Measurements from ENCODE around the gene MX1. TPM values are rescaled to one million over a fixed set of nuclear protein-coding genes. Genes with fewer than 3 reads are reported as not detected.

The MX1 gene
- total RNA-seq, 2 experiments from 2014 or later: 23.9 to 24.7 TPM

- no peak for DNase-seq (ENCODE audit: low spot score)
- Histone ChIP-seq H3K36me3 (ENCODE audit: insufficient read depth, low read length) (no peaks in the 10 kb centered on the region), H3K27ac (ENCODE audit: low read depth, low read length, poor library complexity, severe bottlenecking) (no peak overlapping the region), H2AFZ (ENCODE audit: low read length) (no peak overlapping the region), H3K9me2 (ENCODE audit: insufficient read depth, low read length) (no peaks in the 10 kb centered on the region), H4K20me1 (ENCODE audit: insufficient read depth, low read length) (no peaks in the 10 kb centered on the region), H3K9me3 (ENCODE audit: low read length) (no peaks in the 10 kb centered on the region), H3K4me2 (ENCODE audit: low read length) (no peak overlapping the region), H3K4me1 (ENCODE audit: insufficient read depth, low read length, poor library complexity, severe bottlenecking) (no peaks in the 10 kb centered on the region), H3K79me2 (ENCODE audit: insufficient read depth, low read depth, low read length) (no peaks in the 10 kb centered on the region), H3K4me3 (ENCODE audit: low read depth, low read length, poor library complexity, severe bottlenecking) (no peak overlapping the region)
- CTCF ChIA-PET (ENCODE audit: unreplicated experiment): no interaction called here
- intact Hi-C loops (cut with micrococcal nuclease; ENCODE audit: unreplicated experiment): no loop called here
- POLR2A ChIA-PET: no interaction called here
- BruUV-seq (replicated peaks): no TSS peak
- TF ChIP-seq, protein P1, sequence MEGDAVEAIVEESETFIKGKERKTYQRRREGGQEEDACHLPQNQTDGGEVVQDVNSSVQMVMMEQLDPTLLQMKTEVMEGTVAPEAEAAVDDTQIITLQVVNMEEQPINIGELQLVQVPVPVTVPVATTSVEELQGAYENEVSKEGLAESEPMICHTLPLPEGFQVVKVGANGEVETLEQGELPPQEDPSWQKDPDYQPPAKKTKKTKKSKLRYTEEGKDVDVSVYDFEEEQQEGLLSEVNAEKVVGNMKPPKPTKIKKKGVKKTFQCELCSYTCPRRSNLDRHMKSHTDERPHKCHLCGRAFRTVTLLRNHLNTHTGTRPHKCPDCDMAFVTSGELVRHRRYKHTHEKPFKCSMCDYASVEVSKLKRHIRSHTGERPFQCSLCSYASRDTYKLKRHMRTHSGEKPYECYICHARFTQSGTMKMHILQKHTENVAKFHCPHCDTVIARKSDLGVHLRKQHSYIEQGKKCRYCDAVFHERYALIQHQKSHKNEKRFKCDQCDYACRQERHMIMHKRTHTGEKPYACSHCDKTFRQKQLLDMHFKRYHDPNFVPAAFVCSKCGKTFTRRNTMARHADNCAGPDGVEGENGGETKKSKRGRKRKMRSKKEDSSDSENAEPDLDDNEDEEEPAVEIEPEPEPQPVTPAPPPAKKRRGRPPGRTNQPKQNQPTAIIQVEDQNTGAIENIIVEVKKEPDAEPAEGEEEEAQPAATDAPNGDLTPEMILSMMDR (conservative IDR thresholded peaks at IDR 0.05; ENCODE audit: low read length): no peak
- TF ChIP-seq EZH2phosphoT487 (IDR thresholded peaks at IDR 0.05; ENCODE audit: borderline replicate concordance, low read depth, low read length): no peak
These were observed 22.7 kb upstream of the MX1 start for GRCh38 chr21:41403331-41403730.

DNA sequence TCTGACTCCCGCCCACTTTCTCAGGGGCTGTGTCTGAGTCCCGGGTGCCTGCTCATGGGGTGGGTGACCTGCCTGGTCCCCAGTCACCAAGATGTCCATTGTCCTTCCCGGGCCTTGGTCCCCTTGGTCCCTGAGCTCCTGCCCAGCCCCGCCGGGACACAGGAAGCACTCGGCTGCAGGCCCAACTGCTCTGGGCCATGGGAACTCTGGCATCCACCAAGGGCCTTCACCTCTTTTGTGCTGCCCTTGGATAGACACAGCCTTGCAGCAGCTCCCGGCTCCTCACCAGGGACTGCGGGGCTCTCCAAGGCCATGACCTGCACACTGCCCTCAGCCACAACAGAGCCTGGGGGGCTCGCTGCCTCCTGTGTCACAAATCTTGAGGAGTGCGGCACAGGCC, 22.1 kb upstream of the MX1 start:
- Histone ChIP-seq H3K79me2 (ENCODE audit: insufficient read depth, low read depth, low read length) (no peaks in the 10 kb centered on the region), H3K36me3 (ENCODE audit: insufficient read depth, low read length) (no peaks in the 10 kb centered on the region), H3K9me2 (ENCODE audit: insufficient read depth, low read length) (no peaks in the 10 kb centered on the region), H3K4me1 (ENCODE audit: insufficient read depth, low read length, poor library complexity, severe bottlenecking) (no peaks in the 10 kb centered on the region), H3K4me3 (ENCODE audit: low read depth, low read length, poor library complexity, severe bottlenecking) (no peak overlapping the region), H2AFZ (ENCODE audit: low read length) (no peak overlapping the region), H3K9me3 (ENCODE audit: low read length) (no peaks in the 10 kb centered on the region), H3K27ac (ENCODE audit: low read depth, low read length, poor library complexity, severe bottlenecking) (no peak overlapping the region), H3K4me2 (ENCODE audit: low read length) (no peak overlapping the region), H4K20me1 (ENCODE audit: insufficient read depth, low read length) (no peaks in the 10 kb centered on the region)
- POLR2A ChIA-PET: no interaction called here
- no peak for TF ChIP-seq EZH2phosphoT487 (IDR thresholded peaks at IDR 0.05; ENCODE audit: borderline replicate concordance, low read depth, low read length)
- intact Hi-C loops (cut with micrococcal nuclease; ENCODE audit: unreplicated experiment): no loop called here
- CTCF ChIA-PET (ENCODE audit: unreplicated experiment): no interaction called here
- no peak for DNase-seq (ENCODE audit: low spot score)
- no TSS peak for BruUV-seq (replicated peaks)

DNA sequence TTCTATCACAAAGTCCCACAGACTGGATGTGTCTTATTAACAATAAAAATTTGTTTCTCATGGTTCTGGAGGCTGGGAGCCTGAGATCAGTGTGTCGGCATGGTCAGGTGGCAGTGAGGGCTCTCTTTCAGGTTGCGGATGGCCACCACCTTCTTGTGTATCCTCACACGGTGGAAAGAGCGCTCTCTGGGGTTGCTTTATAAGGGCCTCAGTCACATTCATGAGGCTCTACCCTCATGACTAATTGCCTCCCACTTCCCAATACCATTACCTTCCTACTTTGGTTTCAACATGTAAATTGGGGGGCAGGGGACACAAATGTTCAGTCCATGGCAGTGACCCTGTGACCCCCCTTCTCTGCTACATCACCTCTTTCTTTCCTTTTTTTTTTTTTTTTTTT, 20.7 kb upstream of the MX1 start:
- CTCF ChIA-PET (ENCODE audit: unreplicated experiment): no interaction called here
- intact Hi-C loops (cut with micrococcal nuclease; ENCODE audit: unreplicated experiment): no loop called here
- Histone ChIP-seq H3K4me2 (ENCODE audit: low read length) (no peak overlapping the region), H4K20me1 (ENCODE audit: insufficient read depth, low read length) (no peaks in the 10 kb centered on the region), H3K9me2 (ENCODE audit: insufficient read depth, low read length) (no peaks in the 10 kb centered on the region), H3K36me3 (ENCODE audit: insufficient read depth, low read length) (no peaks in the 10 kb centered on the region), H3K79me2 (ENCODE audit: insufficient read depth, low read depth, low read length) (no peaks in the 10 kb centered on the region), H3K4me3 (ENCODE audit: low read depth, low read length, poor library complexity, severe bottlenecking) (no peak overlapping the region), H2AFZ (ENCODE audit: low read length) (no peak overlapping the region), H3K9me3 (ENCODE audit: low read length) (no peaks in the 10 kb centered on the region), H3K27ac (ENCODE audit: low read depth, low read length, poor library complexity, severe bottlenecking) (no peak overlapping the region), H3K4me1 (ENCODE audit: insufficient read depth, low read length, poor library complexity, severe bottlenecking) (no peaks in the 10 kb centered on the region)
- BruUV-seq (replicated peaks): no TSS peak
- TF ChIP-seq EZH2phosphoT487 (IDR thresholded peaks at IDR 0.05; ENCODE audit: borderline replicate concordance, low read depth, low read length): no peak
- TF ChIP-seq, protein P1 (conservative IDR thresholded peaks at IDR 0.05; ENCODE audit: low read length): no peak
- POLR2A ChIA-PET: no interaction called here
- no peak for DNase-seq (ENCODE audit: low spot score)

All from OCI-LY7 (cell line).